Measurements from ENCODE around the gene FKBP5.
"Not testable (repeated sequence)": the region's sequence is repeated elsewhere in the genome, so short reads cannot be mapped to it uniquely, and the experiment has no call there.

FKBP5 gene

DNA sequence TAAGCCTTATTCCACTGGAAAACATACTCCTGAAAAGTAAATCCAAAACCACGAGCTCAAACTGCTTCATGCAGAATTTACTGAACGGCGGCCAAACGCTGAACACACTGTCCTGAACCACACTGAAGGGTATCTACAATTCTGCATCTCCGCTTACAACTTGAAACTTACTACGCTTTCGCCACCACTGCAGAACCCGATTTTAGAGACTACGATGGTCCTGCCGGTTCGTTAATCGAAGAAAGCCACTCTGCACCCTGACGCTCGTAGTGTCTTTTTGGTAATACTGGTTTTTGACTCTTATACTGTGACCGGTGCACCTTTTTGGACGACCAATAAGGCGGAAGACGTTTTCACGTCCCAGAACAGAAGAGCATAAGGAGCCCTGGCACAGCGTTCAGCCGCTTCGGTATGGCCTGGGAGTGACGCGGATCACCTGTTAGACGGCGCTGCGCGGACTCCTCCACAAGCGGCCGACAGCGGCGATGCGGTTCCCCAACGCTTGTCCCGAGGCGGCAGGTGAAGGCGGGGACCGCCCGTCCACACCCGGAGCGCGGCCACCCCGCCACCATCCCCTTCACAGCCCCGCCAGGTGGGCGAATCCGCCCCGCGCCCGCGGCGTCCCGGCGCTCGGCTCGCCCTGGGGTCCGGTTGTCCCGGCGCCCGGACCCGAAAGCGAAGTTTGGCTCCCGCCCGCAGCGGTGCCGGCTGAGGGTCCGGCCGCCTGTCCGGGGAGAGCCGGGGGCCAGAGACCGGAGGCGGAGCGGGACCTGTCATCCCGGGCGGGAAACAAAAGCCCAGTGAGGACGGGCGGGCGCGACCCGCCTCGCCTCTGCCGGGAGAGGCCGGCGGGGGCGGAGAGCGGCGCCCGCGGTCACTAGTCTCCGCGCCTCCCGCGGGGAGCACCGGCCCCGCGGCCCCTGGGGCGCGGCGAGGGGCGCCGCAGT lies 784 bp downstream of the FKBP5 start:
- peak; percentile 68 for DNase-seq

DNA sequence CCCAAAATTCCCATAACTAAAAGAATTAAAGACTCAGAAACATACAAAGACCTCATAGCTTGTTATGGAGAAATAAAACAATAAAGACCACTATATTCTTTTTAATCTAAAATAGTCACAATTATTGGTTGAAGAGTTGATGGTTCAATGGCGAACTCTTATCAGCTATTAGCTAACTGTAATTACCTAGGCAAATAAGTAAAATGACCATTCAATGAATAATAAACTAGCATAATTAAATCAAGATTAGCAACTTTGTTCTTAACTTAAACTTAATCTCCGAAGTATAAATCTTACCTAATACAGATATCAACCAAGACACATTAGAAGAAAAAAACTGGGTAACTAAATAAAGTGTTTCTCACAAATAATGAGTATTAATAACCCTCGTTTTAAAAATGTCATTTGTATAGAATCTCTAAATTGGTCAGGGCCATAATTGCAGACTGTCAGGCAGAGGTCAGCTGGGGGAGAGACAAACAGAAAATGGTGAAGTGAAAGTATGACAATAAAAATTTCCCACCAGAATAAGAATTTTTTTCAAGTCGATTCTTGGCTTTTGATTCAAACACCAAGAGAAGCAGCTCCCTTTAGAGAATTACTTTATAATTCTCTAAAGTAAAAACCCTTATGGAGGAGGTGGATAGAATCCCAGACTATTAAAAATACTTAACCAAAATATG lies 1.7 kb downstream of the FKBP5 start:
- DNase-seq = no peak

DNA sequence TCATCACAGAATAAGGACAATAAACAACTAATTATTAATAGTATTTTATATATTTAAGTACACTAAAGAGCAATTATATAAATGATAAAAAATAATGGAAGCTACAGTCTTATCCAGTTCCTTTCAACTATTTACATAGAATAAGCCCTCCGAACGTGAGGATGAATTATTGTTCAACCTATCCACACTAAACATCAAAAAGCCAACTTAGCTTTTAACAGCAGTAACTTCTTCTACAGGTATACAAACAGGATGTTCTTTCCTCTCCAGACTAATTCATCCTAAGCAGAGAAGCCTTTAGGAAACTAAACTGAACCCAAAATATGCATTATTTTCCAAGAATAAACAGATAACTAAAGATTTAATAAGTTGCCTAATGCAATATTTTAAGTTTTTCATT lies 2.3 kb downstream of the FKBP5 start:
- no peak for DNase-seq

DNA sequence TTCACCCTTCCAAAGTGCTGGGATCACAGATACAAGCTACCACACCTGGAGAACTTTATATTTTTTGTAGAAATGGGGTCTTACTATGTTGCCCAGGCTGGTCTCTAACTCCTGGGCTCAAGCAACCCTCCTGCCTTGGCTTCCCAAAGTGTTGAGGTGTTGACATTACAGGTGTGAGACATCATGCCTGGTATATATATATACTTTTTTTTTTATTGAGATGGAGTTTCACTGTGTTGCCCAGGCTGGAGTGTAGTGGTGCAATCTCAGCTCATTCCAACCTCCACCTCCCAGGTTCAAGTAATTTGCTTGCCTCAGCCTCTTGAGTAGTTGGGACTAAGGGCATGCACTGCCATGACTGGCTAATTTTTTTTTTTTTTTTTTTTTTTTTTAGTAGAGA lies 5.4 kb downstream of the FKBP5 start:
- DNase-seq = no peak

DNA sequence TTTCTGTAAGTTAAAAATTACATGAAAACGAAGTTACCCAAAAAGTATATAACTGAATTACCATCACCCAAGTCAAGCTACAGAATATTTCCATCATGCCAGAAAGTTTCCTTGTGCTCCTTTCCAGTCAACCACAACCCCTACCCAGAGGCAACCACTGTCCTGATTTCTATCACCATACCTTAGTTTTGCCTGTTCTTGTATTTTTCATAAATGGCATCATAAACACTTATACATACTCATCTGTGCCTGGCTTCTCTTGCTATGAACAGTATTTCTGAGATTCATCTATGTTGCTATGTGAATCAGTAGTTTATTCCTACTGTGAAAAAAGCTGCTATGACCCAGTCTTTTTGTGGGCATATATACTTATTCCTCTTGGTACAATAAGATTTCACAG lies 7.4 kb downstream of the FKBP5 start:
- DNase-seq = no peak

DNA sequence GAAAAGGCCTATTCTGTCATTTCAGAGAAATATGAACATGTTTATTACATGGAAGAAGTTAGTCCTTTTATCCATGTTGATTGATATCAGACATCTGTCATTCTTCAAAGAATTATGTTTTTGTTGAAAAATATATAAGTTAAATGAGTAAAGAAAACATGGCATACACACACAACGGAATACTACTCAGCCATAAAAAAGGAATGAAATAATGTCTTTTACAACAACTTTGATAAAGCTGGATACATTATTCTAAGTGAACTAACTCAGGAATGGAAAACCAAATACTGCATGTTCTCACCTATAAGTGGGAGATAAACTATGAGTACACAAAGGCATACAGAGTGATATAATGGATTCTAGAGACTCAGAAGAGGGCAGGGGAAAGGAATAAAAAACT lies 9.3 kb downstream of the FKBP5 start:
- DNase-seq = no peak

DNA sequence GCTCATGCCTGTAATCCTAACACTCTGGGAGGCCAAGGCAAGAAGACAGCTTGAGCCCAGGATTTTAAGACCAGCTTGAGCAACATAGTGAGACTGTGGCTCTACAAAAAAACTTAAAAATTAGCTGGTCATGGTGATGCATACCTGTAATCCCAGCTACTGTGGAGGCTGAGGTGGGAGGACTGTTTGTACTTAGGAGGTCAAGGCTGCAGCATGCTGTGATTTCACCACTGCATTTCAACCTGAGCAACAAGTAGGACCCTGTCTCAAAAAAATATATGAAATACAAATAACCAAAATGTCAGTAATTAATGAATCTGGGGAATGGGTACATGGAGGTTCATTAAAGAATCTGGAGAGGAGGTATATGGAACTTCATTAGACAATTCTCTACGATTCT lies 9.9 kb downstream of the FKBP5 start:
- no peak for DNase-seq

DNA sequence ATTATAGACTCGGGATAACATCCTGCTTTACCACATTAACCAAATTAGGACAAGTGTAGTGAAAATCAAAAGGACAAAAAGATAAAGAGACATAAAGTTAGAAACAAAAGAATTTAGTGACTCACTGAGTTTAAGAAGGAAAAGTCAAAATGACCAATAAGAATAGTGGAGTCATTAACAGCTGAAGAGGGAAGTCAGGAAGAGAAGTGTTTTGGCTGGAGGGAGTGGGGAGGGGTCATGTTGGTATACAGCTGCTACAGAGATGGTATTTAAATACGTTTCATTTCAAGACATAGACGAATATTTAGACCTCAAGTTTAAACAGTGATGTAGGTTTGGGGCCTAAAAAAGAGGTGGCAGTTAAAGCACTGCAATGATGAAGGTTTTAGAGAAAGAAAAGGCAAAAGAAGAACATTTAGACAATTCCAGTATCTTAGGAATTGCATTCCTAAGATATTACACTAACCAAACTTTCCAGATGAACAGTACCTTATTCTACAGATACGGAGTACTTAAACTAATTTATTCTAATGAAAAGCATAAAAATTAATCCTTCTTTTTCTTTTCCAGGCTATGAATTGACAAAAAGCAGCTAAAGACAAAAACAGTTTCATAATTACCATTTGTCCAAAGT lies 10.6 kb downstream of the FKBP5 start:
- DNase-seq = no peak

DNA sequence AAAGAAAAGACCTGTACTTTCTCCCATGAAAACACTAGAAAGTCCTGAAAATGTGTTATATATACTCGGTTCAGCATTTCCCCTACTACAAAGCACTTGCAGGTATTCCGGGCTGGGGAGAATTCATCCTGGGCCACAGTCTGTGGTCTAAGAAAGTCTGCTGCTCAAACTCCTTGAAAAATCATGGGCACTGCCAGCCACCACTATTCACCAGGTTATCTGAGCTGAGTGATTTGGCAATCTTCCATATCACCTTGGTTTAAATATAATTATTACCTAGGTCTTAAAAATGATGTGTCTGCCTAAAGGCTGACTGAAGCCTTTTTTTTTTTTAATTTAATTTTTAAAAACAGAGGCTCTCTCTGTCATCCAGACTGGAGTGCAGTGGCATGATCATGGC lies 11.3 kb downstream of the FKBP5 start:
- DNase-seq = no peak

DNA sequence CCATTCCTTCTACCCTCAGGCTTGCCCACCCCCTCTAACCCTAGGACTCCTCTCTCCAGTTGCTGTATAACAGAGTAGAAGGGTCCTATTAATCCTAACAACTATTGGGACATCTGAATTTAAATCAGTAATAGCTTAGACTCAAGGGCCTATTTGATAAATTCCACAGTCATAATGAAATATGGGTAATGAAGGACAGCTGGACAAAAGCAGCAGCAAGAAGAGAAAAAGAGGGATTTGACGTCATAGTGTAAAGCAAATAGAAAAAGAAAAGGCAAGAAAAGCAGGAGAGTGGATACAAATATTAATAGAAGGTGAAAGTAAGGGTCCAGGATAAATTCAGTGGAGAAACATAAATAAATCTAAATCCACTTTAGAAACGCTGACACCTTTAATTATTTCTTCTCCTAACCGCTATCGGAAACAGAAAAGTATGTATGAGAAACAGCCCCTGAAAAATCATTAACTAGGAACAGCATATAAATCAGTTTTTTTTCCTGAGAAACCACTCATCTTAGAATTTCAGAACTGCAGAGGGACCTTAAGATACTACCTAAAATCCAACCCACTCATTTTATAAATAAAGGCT lies 12.8 kb downstream of the FKBP5 start:
- DNase-seq = no peak

DNA sequence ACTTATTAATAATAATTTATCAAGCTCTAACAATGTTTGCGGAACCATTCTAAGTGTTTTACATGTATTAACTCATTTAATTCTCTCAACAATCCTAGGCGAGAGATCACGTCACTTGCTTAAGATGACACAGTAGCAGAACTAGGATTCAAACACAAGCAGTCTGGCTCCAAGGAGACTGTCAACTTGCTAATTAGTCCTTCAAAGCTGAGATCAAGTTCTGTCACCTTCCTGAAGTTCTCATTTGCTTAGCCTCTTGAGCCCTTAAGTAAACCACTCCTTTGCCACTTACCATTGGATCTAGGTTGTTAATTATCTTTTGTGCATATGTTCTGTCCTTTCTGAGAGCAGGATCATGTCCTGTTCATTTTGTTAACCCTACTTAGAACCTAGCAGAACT lies 14.1 kb downstream of the FKBP5 start:
- DNase-seq = no peak

DNA sequence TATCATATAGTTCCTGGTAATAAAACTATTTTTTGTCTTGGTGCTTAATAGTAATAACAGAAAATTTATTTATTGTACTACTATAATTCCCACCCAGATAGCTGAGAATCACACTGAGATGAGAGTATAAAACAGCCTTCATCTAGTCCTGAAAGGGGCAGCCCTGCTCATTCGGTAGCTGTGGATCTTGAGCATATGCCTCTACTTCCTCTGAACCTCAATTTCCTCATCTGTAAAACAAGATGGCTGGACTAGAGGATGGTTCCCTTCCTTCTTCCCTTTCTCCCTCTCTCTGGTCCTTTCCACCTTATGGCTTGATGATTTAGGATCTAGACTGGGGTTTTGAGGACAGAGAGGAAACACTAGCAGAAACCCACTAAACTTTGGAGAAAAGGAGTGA lies 15.0 kb downstream of the FKBP5 start:
- DNase-seq = no peak

DNA sequence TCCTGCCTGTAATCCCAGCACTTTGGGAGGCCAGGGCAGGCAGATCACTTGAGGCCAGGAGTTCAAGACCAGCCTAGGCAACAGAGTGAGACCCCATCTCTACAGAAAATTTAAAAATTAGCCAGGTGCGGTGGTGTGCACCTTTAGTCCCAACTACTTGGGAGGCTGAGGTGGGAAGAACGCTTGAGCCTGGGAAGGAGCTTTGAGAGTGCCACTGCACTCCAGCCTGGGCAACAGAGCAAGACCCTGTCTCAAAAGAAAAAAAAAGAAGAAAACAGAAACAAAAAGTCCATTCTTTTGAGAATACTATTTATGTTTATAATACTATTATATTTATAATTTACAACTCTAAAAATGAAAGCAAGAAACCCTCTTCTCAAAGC lies 15.4 kb downstream of the FKBP5 start:
- DNase-seq = not testable (repeated sequence)

DNA sequence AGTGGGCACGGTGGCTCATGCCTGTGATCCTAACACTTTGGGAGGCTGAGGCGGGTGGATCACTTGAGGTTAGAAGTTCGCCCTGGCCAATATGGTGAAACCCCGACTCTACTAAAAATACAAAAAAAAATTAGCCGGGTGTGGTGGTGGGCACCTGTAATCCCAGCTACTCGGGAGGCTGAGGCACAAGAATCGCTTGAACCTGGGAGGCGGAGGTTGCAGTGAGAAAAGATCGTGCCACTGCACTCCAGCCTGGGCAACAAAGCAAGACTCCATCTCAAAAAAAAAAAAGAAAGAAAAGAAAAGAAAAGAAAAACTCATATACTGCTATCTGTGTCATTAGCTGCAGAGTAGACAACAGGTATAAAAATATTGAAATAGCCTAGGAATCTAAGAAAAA lies 18.3 kb downstream of the FKBP5 start:
- DNase-seq = not testable (repeated sequence)

DNA sequence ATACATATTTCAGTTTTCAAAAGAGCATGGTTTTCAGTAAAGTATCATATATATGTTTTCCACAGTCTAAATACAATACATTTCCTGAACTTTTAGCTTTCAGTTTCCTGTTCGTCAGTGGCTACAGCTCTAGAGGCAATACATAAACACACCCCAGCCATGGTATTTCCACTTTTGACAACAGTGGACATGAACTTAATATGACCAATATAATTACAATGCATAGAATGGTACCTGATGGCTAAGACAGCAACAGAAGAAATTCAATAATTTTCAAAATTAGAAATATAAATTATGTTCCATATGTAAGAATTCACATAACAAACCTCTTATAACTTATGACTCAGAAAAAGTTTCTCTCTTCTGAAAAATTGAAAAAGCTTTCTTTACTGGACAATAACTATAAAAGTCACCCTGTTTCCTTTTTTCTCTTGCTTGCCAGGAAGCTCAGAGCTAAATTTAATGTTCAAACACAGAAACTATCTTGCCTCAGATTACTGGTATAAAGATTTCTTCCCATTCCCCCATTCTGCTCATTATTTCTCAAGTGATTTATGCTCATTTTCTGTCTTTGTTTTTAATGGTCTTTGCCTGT lies 19.2 kb downstream of the FKBP5 start:
- no peak for DNase-seq

DNA sequence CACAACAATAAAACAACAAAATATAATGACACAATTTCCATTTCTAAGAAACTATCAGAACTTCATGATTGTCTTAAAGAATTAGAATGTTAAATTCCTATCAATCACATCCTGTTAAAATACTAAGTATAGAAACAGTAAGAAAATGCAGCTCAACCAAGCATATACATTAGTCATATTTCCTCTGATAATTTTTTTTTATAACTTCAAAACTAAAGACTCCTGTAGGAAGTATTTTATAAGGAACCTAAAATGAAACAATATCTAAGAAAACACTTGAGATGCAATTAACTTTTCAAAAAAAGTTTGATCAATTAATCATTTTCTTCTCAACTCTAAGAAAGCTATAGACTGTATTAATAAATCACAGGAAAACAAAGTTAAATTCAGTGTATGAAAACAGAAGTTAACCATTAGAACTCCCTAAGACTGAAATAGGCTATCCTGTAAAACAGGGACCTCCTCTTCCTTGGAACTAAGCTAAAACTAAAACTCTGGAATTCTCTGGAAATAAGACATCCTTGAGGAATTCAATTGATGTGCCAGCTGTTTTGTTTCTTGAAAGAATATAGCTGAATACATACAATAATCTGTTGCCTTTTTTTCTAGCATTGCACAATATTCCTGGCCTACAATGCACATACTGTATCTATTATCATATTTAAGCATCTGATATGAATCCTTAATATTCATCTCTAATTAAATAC lies 19.8 kb downstream of the FKBP5 start:
- DNase-seq = no peak

DNA sequence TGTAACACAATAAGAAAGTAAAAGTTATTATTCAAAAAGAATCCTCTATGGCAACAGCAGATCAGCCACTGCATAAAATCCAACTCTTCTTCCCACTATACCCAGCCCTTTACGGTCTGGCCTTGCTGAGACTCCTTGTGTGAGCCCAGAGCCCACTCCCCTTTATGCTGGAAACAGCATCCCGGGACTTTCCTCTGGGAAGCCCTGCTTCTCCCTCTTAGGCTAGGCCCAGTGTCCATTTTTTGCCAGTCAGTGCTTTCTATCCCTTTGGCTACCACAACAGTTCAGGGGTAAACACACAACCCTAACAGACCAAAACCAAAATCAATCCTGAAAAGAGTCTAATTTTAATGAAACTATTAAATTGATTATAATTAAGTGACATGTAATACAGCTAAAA lies 20.6 kb downstream of the FKBP5 start:
- DNase-seq = no peak

DNA sequence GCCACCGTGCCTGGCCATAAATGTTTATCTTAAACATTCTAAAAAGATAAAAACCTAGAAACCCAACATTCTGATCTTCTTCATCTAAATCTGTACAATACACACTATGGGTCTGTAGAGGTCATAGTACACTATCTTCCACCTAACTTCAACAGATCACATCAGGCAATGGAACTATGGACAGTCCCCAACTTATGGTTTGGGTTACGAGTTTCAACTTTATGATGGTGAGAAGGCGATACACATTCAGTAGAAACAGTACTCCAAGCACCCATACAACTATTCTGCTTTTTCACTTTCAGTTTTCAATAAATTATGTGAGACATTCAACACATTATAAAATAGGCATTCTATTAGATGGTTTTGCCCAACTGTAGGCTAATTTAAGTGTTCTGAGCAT lies 23.1 kb downstream of the FKBP5 start:
- DNase-seq = no peak

DNA sequence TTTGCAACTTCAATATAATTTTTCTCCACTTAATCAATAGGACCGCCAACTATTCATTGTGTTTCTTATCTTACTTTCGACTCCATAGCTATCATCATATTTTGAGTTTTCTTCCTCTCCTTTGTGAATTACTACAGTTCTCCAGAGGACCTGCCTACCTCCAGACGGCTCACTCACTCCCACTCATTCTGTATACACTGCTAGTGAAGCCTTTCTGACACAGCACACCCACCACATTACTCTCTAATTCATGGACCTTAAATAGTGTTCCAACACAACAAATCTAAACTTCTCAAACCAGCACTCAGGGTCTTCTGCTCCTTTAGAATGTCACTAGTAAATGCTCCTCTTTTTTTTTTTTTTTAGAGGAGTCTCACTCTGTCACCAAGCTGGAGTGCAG lies 23.8 kb downstream of the FKBP5 start:
- no peak for DNase-seq

DNA sequence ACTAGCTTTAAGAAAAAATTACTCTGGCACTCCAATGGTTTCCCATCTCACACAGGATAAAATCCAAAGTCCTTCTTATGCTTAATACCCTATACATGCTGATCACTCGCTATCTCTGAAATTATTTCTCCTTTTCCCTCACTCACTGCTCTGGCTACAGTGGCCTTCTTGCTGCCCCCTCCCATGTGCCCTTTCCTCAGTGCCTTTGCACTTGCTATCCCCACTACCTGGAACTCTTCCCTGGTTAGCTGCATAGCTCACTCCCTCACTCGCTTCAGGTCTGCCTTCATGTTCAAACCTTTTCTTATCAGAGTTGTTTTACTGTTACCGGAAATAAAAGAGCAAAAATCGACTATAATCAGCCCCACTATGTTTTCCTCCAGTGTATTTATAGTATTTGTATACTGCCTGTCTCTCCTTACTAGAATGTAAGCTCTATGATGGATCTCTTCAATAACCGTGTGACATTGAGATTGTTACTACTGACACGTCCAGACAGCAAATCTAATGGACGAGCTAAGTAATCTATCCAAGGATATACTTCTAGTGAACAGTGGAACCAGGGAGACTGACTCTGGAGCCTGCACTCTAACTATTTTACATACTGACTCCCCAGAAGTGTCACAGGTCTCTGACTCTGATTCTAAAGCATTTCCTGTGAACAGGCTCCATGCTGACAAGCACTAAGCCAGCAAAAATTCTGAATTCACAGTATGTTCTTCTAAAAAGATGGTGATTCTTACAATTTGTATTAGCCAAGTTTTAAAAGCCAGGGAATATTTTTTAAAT lies 25.1 kb downstream of the FKBP5 start:
- DNase-seq = no peak

DNA sequence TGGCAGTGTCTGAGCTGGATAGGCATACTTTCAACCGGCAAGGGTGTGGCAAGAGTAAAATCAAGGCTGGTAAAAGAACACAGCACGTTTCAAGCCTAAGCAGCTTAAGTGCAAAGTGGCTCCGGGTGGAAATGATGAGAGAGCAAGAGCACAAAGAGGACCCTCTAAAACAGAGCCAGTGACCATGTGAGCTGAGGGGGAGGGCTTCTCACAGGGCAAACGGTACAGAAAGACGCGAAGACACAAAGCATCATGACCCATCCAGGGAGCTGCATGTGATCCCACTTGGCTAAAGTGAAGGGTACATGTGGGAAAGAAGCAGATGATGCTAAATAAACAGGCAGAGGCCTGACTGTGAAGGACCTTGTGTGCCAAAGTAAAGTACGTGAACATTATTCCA lies 25.7 kb downstream of the FKBP5 start:
- no peak for DNase-seq

DNA sequence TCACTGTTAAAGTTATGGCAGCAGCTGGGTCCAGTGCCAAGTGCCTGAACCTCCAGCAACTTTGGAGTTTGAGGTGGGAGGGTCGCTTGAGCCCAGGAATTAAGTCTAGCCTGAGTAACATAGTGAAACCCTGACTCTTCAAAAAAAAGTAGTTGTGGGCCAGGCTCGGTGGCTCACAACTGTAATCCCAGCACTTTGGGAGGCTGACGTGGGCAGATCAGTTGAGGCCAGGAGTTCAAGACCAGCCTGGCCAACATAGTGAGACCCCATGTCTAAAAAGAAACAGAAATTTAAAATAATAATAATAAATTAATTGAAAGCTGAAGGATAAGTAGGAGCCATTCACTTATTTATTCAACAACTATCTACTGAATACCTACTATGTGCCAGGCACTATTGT lies 33.8 kb downstream of the FKBP5 start:
- DNase-seq = no peak
